AG04449 (cell line): ENCODE data around the gene ATP6V1E1.

ENCODE experiments used
- CTCF ChIA-PET: fragments of 350-600 bp; formaldehyde crosslinking; extraction: SDS; loops from one replicate; lab custom pipeline; 2021; ENCODE audit warnings: antibody characterized with exemption; lab: Yijun Ruan, JAX
- POLR2A ChIA-PET: fragments of 400-600, 350-600 bp; formaldehyde crosslinking; extraction: SDS; loops from one replicate; lab custom pipeline; 2020; ENCODE audit warnings: antibody characterized with exemption, inconsistent platforms; lab: Yijun Ruan, JAX
- DNase-seq: peaks from one replicate; pipeline ENCODE4 v3.0.0-alpha.2; 2010; ENCODE audit warnings: low read depth, low spot score
- H3K4me3 ChIP-seq: 2 replicates; pipeline ENCODE4 v1.5.1; 2011; ENCODE audit warnings: low read depth, mild to moderate bottlenecking, control low read depth, low read length
- CTCF ChIP-seq: IDR thresholded peaks from one replicate; pipeline ENCODE4 v1.5.1; 2011; ENCODE audit warnings: mild to moderate bottlenecking, moderate library complexity, low read length, control low read depth, inconsistent platforms; ENCODE audit not compliant: insufficient read depth; ENCODE audit errors: missing control alignments

Gene ATP6V1E1

GRCh38 chr22:17665248-17665647 lies 36.7 kb upstream of the ATP6V1E1 start:
- TF ChIP-seq CTCF, result no peak
- ChIA-PET POLR2A (no interaction called here), CTCF (no interaction called here)
- no peak overlapping the region for H3K4me3 ChIP-seq
- no peak for DNase-seq

- H3K4me3 ChIP-seq, result no peak overlapping the region
- CTCF ChIA-PET, result no interaction called here
- POLR2A ChIA-PET, result no interaction called here
- DNase-seq, result no peak
- TF ChIP-seq CTCF, result no peak
Measured at GRCh38 chr22:17664414-17665055, 36.0 kb upstream of the ATP6V1E1 start.

GRCh38 chr22:17656870-17657395 lies 28.4 kb upstream of the ATP6V1E1 start:
- POLR2A ChIA-PET, result no interaction called here

GRCh38 chr22:17655289-17655688 lies 26.7 kb upstream of the ATP6V1E1 start:
- ChIA-PET CTCF (interaction anchor here (1.4 kb wide), 1 partner anchor 97 kb away, joined by 5 read pairs; no protein-coding TSS in a partner anchor), POLR2A (no interaction called here)
- TF ChIP-seq CTCF, result no peak
- no peak overlapping the region for H3K4me3 ChIP-seq
- no peak for DNase-seq

More at GRCh38 chr22:17656870-17657395, 28.4 kb upstream of the ATP6V1E1 start:
- CTCF ChIA-PET, result no interaction called here
- no peak for TF ChIP-seq CTCF
- H3K4me3 ChIP-seq, result no peak overlapping the region
- no peak for DNase-seq

GRCh38 chr22:17648569-17648968 lies 20.0 kb upstream of the ATP6V1E1 start:
- no peak for TF ChIP-seq CTCF
- DNase-seq, result no peak
- ChIA-PET CTCF (interaction anchor here (1.4 kb wide), 1 partner anchor 13 kb away, joined by 3 read pairs; no protein-coding TSS in a partner anchor), POLR2A (interaction anchor here (1.9 kb wide), 1 partner anchor 10 kb away, joined by 4 read pairs; the partner anchor contains the start of gene BCL2L13)
- no peak overlapping the region for H3K4me3 ChIP-seq

- no peak overlapping the region for H3K4me3 ChIP-seq
- ChIA-PET CTCF (no interaction called here), POLR2A (interaction anchor here (1.9 kb wide), 1 partner anchor 9 kb away, joined by 4 read pairs; the partner anchor contains the start of gene BCL2L13)
- no peak for DNase-seq
- TF ChIP-seq CTCF, result no peak
Measured at GRCh38 chr22:17647991-17648390, 19.4 kb upstream of the ATP6V1E1 start.
